Measurements from ENCODE around the gene EBF3.

GRCh38 chr10:130003787-130004613 lies 39.9 kb upstream of the EBF3 start:
- TF ChIP-seq CREB1 (IDR thresholded peaks at IDR 0.05; ENCODE audit: low read depth) (no peak), USF1 (IDR thresholded peaks at IDR 0.05) (no peak), FOXM1 (IDR thresholded peaks at IDR 0.05; ENCODE audit: borderline replicate concordance, low read depth) (no peak), RAD21 (IDR thresholded peaks at IDR 0.05; ENCODE audit: low read depth) (no peak)
- TF ChIP-seq, protein P1, sequence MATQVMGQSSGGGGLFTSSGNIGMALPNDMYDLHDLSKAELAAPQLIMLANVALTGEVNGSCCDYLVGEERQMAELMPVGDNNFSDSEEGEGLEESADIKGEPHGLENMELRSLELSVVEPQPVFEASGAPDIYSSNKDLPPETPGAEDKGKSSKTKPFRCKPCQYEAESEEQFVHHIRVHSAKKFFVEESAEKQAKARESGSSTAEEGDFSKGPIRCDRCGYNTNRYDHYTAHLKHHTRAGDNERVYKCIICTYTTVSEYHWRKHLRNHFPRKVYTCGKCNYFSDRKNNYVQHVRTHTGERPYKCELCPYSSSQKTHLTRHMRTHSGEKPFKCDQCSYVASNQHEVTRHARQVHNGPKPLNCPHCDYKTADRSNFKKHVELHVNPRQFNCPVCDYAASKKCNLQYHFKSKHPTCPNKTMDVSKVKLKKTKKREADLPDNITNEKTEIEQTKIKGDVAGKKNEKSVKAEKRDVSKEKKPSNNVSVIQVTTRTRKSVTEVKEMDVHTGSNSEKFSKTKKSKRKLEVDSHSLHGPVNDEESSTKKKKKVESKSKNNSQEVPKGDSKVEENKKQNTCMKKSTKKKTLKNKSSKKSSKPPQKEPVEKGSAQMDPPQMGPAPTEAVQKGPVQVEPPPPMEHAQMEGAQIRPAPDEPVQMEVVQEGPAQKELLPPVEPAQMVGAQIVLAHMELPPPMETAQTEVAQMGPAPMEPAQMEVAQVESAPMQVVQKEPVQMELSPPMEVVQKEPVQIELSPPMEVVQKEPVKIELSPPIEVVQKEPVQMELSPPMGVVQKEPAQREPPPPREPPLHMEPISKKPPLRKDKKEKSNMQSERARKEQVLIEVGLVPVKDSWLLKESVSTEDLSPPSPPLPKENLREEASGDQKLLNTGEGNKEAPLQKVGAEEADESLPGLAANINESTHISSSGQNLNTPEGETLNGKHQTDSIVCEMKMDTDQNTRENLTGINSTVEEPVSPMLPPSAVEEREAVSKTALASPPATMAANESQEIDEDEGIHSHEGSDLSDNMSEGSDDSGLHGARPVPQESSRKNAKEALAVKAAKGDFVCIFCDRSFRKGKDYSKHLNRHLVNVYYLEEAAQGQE (IDR thresholded peaks at IDR 0.05; ENCODE audit: low read depth): no peak

Measured in Ishikawa (cell line).